Cardiac fibroblast (primary cell): ENCODE measurements around the gene PELI2.

Experiments
- DNase-seq, 2 donors: peaks; one replicate each; pipeline versions ENCODE4 v3.0.0 to v3.0.0-alpha.2; 2010; ENCODE audit warnings: low read depth in 2 of 2
- H3K4me3 ChIP-seq, 2 donors: replicated peaks in 1 of 2; 1 replicate in 1 of 2; 2 replicates in 1 of 2; pipeline ENCODE4 v1.5.1; 2011; ENCODE audit warnings: low read depth in 2 of 2, low read length in 2 of 2, mild to moderate bottlenecking in 2 of 2, moderate library complexity in 1 of 2
- TF ChIP-seq, protein P1 (sequence below): IDR thresholded peaks from one replicate; pipeline ENCODE4 v1.5.1; 2011; ENCODE audit warnings: low read depth, mild to moderate bottlenecking, low read length, inconsistent platforms

The PELI2 gene

DNA sequence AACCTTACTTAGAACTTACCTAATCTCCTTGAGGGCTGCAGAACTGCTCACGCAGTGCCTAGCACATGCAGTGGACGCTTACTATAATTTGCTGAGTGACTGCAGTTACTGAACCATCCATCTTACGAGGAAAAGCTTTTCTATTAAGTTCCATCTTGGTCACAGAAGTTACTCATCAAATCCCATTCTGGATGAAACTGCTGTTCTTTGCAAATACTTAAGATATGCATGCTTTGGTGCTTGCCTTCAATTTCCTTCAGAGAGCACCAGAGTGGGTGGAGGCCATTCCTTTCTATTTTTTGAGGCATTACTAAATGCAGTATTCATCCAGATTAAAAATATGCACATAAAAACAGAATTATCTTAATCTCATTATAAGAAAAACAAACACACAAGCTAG lies 17.7 kb upstream of the PELI2 start:
- TF ChIP-seq, protein P1, sequence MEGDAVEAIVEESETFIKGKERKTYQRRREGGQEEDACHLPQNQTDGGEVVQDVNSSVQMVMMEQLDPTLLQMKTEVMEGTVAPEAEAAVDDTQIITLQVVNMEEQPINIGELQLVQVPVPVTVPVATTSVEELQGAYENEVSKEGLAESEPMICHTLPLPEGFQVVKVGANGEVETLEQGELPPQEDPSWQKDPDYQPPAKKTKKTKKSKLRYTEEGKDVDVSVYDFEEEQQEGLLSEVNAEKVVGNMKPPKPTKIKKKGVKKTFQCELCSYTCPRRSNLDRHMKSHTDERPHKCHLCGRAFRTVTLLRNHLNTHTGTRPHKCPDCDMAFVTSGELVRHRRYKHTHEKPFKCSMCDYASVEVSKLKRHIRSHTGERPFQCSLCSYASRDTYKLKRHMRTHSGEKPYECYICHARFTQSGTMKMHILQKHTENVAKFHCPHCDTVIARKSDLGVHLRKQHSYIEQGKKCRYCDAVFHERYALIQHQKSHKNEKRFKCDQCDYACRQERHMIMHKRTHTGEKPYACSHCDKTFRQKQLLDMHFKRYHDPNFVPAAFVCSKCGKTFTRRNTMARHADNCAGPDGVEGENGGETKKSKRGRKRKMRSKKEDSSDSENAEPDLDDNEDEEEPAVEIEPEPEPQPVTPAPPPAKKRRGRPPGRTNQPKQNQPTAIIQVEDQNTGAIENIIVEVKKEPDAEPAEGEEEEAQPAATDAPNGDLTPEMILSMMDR: no peak
- no peak overlapping the region for H3K4me3 ChIP-seq
- peak in 1 of 2 donors; percentile 47 for DNase-seq

DNA sequence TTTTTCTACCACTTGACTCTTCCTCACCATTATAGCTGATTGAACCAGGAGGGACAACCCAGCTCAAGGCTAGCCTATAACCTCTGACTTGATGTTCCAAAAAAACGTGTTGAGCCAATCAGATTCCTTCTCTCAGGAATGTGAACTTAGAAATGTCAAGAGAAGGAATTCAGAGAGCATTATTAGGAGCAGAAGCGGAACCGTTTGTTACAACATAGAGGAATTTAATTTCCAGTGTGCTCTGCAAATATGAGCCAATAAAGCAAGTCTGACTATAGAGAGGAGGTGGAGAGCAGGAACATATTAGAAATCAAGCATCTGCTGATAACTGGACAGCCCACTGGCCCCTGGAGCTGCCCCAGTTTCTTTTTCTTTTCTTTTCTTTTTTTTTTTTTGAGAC lies 15.3 kb upstream of the PELI2 start:
- H3K4me3 ChIP-seq: no peak overlapping the region
- TF ChIP-seq, protein P1: no peak
- DNase-seq: peak in 1 of 2 donors; percentile 34

DNA sequence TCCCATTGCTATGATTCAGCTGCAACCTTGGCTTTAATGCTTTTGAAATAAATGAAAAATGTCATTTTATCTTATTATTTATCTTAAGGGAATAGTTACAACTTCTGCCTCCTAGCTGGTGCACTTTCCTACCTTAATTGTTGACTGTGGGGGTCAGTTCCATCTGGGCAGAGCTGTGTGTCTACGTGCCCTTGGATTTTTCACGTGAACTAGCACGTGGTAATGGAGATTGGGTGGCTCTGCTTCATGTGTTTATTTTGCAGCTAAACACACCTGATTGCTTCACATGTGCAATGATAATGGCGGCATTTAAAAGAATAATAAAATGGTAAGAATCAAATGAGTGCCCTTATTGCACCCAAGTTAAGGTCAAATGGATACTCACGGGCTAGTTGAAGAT lies 10.6 kb upstream of the PELI2 start:
- H3K4me3 ChIP-seq: no peak overlapping the region
- TF ChIP-seq, protein P1: no peak
- DNase-seq: no peak

DNA sequence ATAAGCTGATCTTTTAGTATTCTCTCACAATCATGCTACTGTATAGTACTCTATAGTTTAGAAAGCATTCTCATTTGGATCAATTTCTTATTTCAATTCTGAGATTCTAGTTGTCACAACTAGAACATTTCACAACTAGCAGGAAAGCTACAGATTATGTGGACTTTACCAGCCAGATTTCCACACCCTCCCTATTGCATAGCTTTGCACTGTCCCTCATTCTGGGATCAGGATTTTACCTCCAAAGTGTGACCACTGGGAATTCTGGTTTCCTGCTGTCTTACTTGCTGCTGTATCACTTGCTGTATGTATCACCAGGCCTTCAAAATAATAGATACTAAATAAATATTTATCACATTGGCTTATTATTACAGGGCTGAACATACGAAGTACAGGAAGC lies 10.2 kb upstream of the PELI2 start:
- TF ChIP-seq, protein P1: no peak
- H3K4me3 ChIP-seq: no peak overlapping the region
- DNase-seq: no peak

DNA sequence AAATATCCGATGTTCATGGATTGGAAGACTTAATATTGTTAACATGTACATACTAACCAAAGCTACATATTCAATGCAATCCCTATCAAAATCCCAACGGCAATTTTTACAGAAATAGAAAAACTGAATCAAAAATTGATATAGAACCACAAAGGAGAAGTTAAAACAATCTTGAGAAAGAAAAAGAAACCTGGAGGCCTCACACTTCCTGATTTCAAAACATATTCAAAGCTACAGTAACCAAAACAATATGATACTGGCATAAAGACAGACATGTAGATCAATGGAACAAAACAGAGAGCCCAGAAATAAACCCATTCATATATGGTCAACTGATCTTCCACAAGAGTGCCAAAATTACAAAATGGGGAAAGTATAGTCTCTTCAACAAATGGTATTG lies 5.4 kb upstream of the PELI2 start:
- no peak for DNase-seq
- H3K4me3 ChIP-seq: no peak overlapping the region
- TF ChIP-seq, protein P1: no peak

DNA sequence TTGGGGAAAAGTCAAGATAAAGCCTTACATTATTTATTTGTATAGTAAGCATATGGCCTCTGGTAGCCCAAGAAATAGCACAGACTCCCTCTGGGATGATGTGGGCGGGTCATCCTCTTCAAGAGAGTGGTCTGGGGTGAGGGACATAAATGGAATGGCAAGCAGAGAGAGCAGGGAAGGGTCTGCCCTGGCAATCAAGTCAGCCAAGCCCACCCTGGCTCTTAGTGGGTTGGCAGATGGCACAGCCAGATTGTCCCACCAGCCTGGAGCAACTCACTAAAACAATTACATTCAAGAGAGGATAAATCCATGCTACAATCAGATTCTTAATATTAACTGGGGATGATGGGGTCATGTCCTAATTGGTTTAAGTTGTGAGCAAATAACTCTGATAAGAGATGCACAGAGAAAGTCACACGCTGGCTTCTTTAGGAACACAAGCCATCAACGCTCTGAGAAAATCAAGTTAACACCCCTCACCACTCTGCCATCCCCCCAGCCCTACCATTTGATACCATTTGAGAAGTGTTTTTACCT lies 2.8 kb upstream of the PELI2 start:
- TF ChIP-seq, protein P1: no peak
- DNase-seq: no peak
- H3K4me3 ChIP-seq: no peak overlapping the region
